ENCODE results near the gene YLPM1. TPM values are rescaled to one million over a fixed set of nuclear protein-coding genes. Genes with fewer than 3 reads are reported as not detected.
A peak's percentile ranks its signal among the peaks of the same experiment; 100 is the strongest.

YLPM1 gene
- total RNA-seq, 1 experiment from 2014 or later: 91.2 TPM

- H3K9me3 ChIP-seq (ENCODE audit: low read depth, low read length, poor library complexity, severe bottlenecking): no peaks in the 10 kb centered on the region
- TF ChIP-seq CTCF (conservative IDR thresholded peaks at IDR 0.05; ENCODE audit: low read depth, low read length): no peak
- TF ChIP-seq EZH2 (IDR thresholded peaks at IDR 0.05; ENCODE audit: borderline replicate concordance, low read depth, low read length, poor library complexity, severe bottlenecking): no peak
- H3K4me1 ChIP-seq (ENCODE audit: insufficient read depth, low read length, poor library complexity, severe bottlenecking): peaks cover 3% of the 10 kb centered on the region
- DNase-seq (ENCODE audit: low spot score): peak; percentile 26
- no TSS peak for BruUV-seq (replicated peaks)
- no peaks in the 10 kb centered on the region for H3K27me3 ChIP-seq (replicated peaks; ENCODE audit: insufficient read depth, low read depth, low read length, poor library complexity)
- intact Hi-C loops (cut with micrococcal nuclease; ENCODE audit: unreplicated experiment): no loop called here
- CTCF ChIA-PET: no interaction called here
- H3K27ac ChIP-seq (ENCODE audit: low read depth, low read length, poor library complexity, severe bottlenecking): no peak overlapping the region
- peaks cover 65% of the 10 kb centered on the region for H3K36me3 ChIP-seq (ENCODE audit: insufficient read depth, low read length, poor library complexity, severe bottlenecking)
- H3K4me3 ChIP-seq (ENCODE audit: low read depth, low read length, poor library complexity, severe bottlenecking): no peak overlapping the region
- POLR2A ChIA-PET (ENCODE audit: low non-redundant PET): no interaction called here
These were observed 22.0 kb downstream of the YLPM1 start for GRCh38 chr14:74785056-74785613.

DNA sequence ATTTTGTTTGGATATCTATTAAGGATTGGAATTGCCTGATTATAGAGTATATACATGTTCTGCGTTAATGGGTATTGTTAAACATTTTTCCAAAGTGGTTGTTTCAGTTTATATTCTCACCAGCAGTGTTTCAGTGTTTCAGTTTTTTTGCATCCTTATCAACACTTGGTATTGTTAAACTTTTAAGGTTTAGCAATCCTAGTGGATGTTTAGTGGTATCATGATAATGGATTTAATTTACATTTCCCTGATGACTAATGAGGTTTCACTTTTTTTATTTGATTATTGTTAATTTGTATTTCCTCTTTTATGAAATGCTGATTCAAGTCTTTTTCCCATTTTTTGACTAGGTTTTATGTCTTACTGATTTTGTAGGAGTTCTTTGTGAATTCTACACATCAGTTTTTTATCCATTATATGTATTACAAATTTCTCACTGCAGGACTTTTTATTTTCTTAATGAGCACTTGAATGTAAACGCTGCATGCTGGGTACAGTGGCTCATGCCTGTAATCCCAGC is 23.7 kb downstream of the YLPM1 start:
- ChIA-PET CTCF (no interaction called here), POLR2A (ENCODE audit: low non-redundant PET) (no interaction called here)
- peaks cover 47% of the 10 kb centered on the region for H3K36me3 ChIP-seq (ENCODE audit: insufficient read depth, low read length, poor library complexity, severe bottlenecking)

GRCh38 chr14:74792249-74793039 is 29.3 kb downstream of the YLPM1 start:
- intact Hi-C loops (cut with micrococcal nuclease; ENCODE audit: unreplicated experiment): no loop called here
- no peaks in the 10 kb centered on the region for H3K9me3 ChIP-seq (ENCODE audit: low read depth, low read length, poor library complexity, severe bottlenecking)
- DNase-seq (ENCODE audit: low spot score): peak; percentile 61
- H3K4me3 ChIP-seq (ENCODE audit: low read depth, low read length, poor library complexity, severe bottlenecking): no peak overlapping the region
- H3K27ac ChIP-seq (ENCODE audit: low read depth, low read length, poor library complexity, severe bottlenecking): peak overlapping the region; percentile 41
- peaks cover 9% of the 10 kb centered on the region for H3K36me3 ChIP-seq (ENCODE audit: insufficient read depth, low read length, poor library complexity, severe bottlenecking)
- TF ChIP-seq CTCF (conservative IDR thresholded peaks at IDR 0.05; ENCODE audit: low read depth, low read length) (no peak), EZH2 (IDR thresholded peaks at IDR 0.05; ENCODE audit: borderline replicate concordance, low read depth, low read length, poor library complexity, severe bottlenecking) (no peak)
- BruUV-seq (replicated peaks): no TSS peak
- POLR2A ChIA-PET (ENCODE audit: low non-redundant PET): no interaction called here
- no peaks in the 10 kb centered on the region for H3K27me3 ChIP-seq (replicated peaks; ENCODE audit: insufficient read depth, low read depth, low read length, poor library complexity)
- peaks cover 15% of the 10 kb centered on the region for H3K4me1 ChIP-seq (ENCODE audit: insufficient read depth, low read length, poor library complexity, severe bottlenecking)
- CTCF ChIA-PET: no interaction called here

More for the DNA sequence above, 23.7 kb downstream of the YLPM1 start:
- Histone ChIP-seq H3K27me3 (replicated peaks; ENCODE audit: insufficient read depth, low read depth, low read length, poor library complexity) (no peaks in the 10 kb centered on the region), H3K4me1 (ENCODE audit: insufficient read depth, low read length, poor library complexity, severe bottlenecking) (peaks cover 4% of the 10 kb centered on the region), H3K27ac (ENCODE audit: low read depth, low read length, poor library complexity, severe bottlenecking) (no peak overlapping the region), H3K9me3 (ENCODE audit: low read depth, low read length, poor library complexity, severe bottlenecking) (no peaks in the 10 kb centered on the region), H3K4me3 (ENCODE audit: low read depth, low read length, poor library complexity, severe bottlenecking) (no peak overlapping the region)
- no TSS peak for BruUV-seq (replicated peaks)
- DNase-seq (ENCODE audit: low spot score): no peak
- TF ChIP-seq EZH2 (IDR thresholded peaks at IDR 0.05; ENCODE audit: borderline replicate concordance, low read depth, low read length, poor library complexity, severe bottlenecking): no peak
- no peak for TF ChIP-seq CTCF (conservative IDR thresholded peaks at IDR 0.05; ENCODE audit: low read depth, low read length)
- intact Hi-C loops (cut with micrococcal nuclease; ENCODE audit: unreplicated experiment): no loop called here

Data from A673 (cell line).